HG03571 (cell line): ENCODE data around the gene APCDD1.

Experiments used
- ATAC-seq: cut with Tn5 transposase; IDR thresholded peaks from one replicate; pipeline ENCODE4 v1.9.1; 2021; ENCODE audit not compliant: unreplicated experiment

The APCDD1 gene

GRCh38 chr18:10431680-10432079 lies 22.8 kb upstream of the APCDD1 start:
- no peak for ATAC-seq

GRCh38 chr18:10432781-10433180 lies 21.7 kb upstream of the APCDD1 start:
- ATAC-seq = no peak

GRCh38 chr18:10436160-10436559 lies 18.3 kb upstream of the APCDD1 start:
- ATAC-seq = no peak

- no peak for ATAC-seq
These were observed 16.6 kb upstream of the APCDD1 start for GRCh38 chr18:10437837-10438236.

GRCh38 chr18:10439898-10440297 lies 14.5 kb upstream of the APCDD1 start:
- no peak for ATAC-seq

- ATAC-seq = no peak
These were observed 13.6 kb upstream of the APCDD1 start for GRCh38 chr18:10440884-10441283.

- no peak for ATAC-seq
These were observed 13.0 kb upstream of the APCDD1 start for GRCh38 chr18:10441472-10441871.

- no peak for ATAC-seq
These were observed 11.9 kb upstream of the APCDD1 start for GRCh38 chr18:10442551-10442971.

GRCh38 chr18:10443001-10443400 lies 11.4 kb upstream of the APCDD1 start:
- no peak for ATAC-seq

GRCh38 chr18:10444314-10445006 lies 10.0 kb upstream of the APCDD1 start:
- no peak for ATAC-seq

GRCh38 chr18:10449396-10449795 lies 5.0 kb upstream of the APCDD1 start:
- ATAC-seq = no peak

- ATAC-seq = no peak
These were observed 3.4 kb upstream of the APCDD1 start for GRCh38 chr18:10450986-10451385.

- no peak for ATAC-seq
These were observed 1.1 kb upstream of the APCDD1 start for GRCh38 chr18:10453261-10453805.

- no peak for ATAC-seq
These were observed 484 bp downstream of the APCDD1 start for GRCh38 chr18:10454681-10455557.

- no peak for ATAC-seq
These were observed 1.5 kb downstream of the APCDD1 start for GRCh38 chr18:10455726-10456453.

GRCh38 chr18:10456718-10457117 lies 2.3 kb downstream of the APCDD1 start:
- ATAC-seq = no peak

- no peak for ATAC-seq
These were observed 2.7 kb downstream of the APCDD1 start for GRCh38 chr18:10457128-10457527.

GRCh38 chr18:10457767-10458166 lies 3.3 kb downstream of the APCDD1 start:
- no peak for ATAC-seq

GRCh38 chr18:10458691-10459090 lies 4.3 kb downstream of the APCDD1 start:
- ATAC-seq = no peak

GRCh38 chr18:10459587-10459986 lies 5.2 kb downstream of the APCDD1 start:
- no peak for ATAC-seq

- no peak for ATAC-seq
These were observed 6.1 kb downstream of the APCDD1 start for GRCh38 chr18:10460414-10461018.
